ENCODE results near the gene SCNN1B. TPM values are rescaled to one million over a fixed set of nuclear protein-coding genes. Genes with fewer than 3 reads are reported as not detected.

SCNN1B gene
- total RNA-seq, 1 donor from 2014 or later = 50.3 TPM

DNA sequence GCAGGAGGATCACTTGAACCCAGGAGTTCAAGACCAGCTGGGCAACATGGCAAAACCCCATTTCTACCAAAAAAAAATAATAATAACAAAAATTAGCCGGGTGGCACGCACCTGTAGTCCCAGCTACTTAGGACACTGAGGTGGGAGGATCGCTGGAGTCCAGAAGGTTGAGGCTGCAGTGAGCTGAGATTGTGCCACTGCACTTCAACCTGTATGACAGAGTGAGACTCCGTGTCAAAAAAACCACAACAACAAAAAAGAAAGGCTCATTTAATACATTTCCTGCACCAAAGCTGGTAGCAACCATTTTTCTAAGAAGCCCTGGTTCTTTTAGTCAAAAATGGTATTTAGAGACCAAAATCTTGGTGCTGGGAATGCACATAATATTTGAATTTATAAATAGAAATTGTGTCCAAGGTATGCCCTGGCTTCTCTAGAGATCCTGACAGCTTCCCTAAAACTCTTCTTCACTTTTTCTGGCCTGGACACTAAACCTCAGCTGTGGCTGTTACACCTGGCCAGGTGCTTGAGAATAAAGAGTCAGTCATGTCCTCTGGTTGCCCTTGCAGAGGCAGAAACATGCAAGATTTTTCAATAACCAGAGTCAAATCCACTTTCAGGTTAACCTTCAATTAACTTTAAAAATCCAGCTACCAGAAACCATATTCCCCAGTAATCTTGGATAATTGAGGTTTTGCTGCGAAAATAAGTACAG lies 35.9 kb downstream of the SCNN1B start:
- DNase-seq (peak; percentile 2), ATAC-seq (no peak)
- no peaks in the 10 kb centered on the region for H3K9me3 ChIP-seq
- no peak overlapping the region for H3K27ac ChIP-seq
- H3K36me3 ChIP-seq = no peaks in the 10 kb centered on the region
- TF ChIP-seq, protein P1, sequence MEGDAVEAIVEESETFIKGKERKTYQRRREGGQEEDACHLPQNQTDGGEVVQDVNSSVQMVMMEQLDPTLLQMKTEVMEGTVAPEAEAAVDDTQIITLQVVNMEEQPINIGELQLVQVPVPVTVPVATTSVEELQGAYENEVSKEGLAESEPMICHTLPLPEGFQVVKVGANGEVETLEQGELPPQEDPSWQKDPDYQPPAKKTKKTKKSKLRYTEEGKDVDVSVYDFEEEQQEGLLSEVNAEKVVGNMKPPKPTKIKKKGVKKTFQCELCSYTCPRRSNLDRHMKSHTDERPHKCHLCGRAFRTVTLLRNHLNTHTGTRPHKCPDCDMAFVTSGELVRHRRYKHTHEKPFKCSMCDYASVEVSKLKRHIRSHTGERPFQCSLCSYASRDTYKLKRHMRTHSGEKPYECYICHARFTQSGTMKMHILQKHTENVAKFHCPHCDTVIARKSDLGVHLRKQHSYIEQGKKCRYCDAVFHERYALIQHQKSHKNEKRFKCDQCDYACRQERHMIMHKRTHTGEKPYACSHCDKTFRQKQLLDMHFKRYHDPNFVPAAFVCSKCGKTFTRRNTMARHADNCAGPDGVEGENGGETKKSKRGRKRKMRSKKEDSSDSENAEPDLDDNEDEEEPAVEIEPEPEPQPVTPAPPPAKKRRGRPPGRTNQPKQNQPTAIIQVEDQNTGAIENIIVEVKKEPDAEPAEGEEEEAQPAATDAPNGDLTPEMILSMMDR (IDR thresholded peaks at IDR 0.05) = no peak
- no peaks in the 10 kb centered on the region for H3K4me1 ChIP-seq
- no peaks in the 10 kb centered on the region for H3K27me3 ChIP-seq
- H3K4me3 ChIP-seq = no peak overlapping the region
- intact Hi-C loops (cut with DNase I) = no loop called here

DNA sequence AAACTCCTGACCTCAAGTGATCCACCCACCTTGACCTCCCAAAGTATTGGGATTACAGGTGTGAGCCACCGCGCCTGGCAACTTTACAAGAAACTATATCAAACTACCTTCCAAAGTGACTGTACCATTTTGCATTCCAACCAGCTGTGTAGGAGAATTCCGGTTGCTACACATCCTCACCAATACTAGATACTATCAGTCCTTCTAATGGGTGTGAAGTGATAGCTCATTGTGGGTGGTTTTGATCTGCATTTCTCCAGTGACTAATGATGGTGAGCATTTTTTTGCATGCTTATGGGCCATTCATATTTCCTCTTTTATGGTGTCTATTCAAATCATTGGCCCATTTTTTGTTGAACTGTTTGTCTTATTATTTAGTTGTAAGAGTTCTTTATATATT lies 37.7 kb downstream of the SCNN1B start:
- Histone ChIP-seq H3K4me3 (no peak overlapping the region), H3K4me1 (no peaks in the 10 kb centered on the region), H3K36me3 (no peaks in the 10 kb centered on the region), H3K27me3 (no peaks in the 10 kb centered on the region), H3K9me3 (no peaks in the 10 kb centered on the region), H3K27ac (no peak overlapping the region)
- DNase-seq (no peak), ATAC-seq (no peak)
- intact Hi-C loops (cut with DNase I) = no loop called here
- TF ChIP-seq, protein P1 (IDR thresholded peaks at IDR 0.05) = no peak

DNA sequence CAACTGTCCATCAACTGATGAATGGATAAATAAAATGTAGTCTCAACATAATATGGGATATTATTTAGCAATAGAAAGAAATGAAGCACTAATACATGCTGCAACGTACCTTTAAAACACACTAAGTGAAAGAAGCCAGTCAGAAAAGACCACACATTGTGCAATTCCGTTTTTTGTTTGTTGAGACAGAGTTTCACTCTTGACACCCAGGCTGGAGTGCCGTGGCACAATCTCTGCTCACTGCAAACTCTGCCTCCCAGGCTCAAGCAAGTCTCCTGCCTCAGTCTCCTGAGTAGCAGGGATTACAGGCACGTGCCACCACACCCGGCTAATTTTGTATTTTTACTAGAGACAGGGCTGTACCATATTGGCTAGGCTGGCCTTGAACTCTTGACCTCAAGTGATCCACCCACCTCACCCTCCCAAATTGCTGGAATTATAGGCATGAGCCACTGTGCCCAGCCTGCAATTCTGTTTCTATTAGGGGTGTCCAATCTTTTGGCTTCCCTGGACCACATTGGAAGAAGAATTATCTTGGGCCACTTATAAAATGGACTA lies 40.1 kb downstream of the SCNN1B start:
- no peak for DNase-seq
- H3K36me3 ChIP-seq = no peaks in the 10 kb centered on the region
- peak; percentile 51 for ATAC-seq
- H3K4me1 ChIP-seq = no peaks in the 10 kb centered on the region
- H3K27ac ChIP-seq = no peak overlapping the region
- intact Hi-C loops (cut with DNase I) = no loop called here
- H3K4me3 ChIP-seq = no peak overlapping the region
- no peaks in the 10 kb centered on the region for H3K27me3 ChIP-seq
- H3K9me3 ChIP-seq = no peaks in the 10 kb centered on the region
- TF ChIP-seq, protein P1 (IDR thresholded peaks at IDR 0.05) = no peak

DNA sequence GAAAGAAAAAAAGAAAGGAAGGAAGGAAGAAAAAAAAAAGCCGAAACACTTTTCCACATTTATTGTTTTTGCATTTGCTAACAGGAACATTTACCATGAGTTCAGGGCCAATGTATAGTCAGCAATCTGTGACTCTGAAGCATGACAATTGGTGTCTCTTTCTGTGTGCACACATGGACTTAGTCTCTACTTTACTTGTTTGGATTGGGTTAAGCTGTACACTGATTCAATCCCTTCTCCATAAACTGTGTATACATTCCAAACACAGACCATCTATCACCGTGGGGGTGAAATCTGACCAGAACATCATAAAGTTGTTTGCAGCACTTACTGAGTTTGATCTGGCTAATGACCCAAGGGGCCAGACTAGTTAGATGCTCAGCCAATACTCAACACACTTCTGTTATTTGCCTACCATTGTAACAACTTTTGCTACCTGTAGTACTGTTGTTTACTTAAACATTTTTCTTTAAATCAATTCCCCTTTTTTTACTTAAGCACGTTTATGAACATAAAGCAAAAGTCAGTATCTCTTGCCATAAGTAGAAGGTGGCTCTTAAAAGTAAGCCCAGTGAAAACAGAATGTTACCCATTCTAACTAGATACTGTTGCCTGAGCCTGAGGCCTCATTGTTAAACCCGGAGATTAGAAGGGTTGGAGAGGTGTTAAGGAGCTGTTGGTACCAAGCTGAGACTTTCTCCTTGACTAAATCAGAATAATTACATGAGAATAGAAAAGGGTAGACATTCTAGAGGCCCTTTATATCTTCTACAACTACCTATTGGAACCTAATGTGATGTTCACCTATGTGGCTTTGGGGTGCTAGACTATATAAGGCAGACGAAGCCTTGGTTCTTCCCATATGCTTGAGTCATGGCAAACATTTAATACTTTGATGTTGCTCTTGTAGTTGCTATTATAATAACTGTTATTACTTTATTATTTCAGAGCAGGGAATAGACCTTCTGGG lies 41.8 kb downstream of the SCNN1B start:
- H3K27ac ChIP-seq = no peak overlapping the region
- no peak overlapping the region for H3K4me3 ChIP-seq
- H3K4me1 ChIP-seq = no peaks in the 10 kb centered on the region
- intact Hi-C loops (cut with DNase I) = no loop called here
- H3K36me3 ChIP-seq = no peaks in the 10 kb centered on the region
- no peaks in the 10 kb centered on the region for H3K9me3 ChIP-seq
- TF ChIP-seq, protein P1 (IDR thresholded peaks at IDR 0.05) = no peak
- ATAC-seq (no peak), DNase-seq (no peak)
- H3K27me3 ChIP-seq = no peaks in the 10 kb centered on the region

DNA sequence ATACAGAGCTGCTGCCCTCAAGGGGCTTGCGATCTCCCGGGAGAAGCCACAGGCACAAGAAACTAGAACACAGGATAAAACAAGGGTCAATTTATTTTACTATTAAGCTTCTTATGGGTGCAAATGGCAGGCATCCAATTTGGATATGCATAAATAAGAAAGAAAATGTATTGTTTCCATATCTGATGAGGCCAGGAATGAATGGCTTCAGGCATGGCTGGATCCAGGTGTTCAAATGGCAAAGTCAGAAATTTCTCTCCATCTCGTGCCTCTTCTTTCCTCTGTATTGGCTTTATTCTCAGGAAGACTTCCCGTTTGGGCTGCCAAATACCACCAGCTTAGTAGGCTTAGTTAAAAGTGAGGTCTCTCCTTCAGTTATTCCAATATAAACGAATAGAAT lies 43.1 kb downstream of the SCNN1B start:
- DNase-seq (no peak), ATAC-seq (no peak)
- no peaks in the 10 kb centered on the region for H3K36me3 ChIP-seq
- intact Hi-C loops (cut with DNase I) = no loop called here
- H3K4me1 ChIP-seq = no peaks in the 10 kb centered on the region
- no peaks in the 10 kb centered on the region for H3K27me3 ChIP-seq
- no peak overlapping the region for H3K4me3 ChIP-seq
- no peaks in the 10 kb centered on the region for H3K9me3 ChIP-seq
- TF ChIP-seq, protein P1 (IDR thresholded peaks at IDR 0.05) = no peak
- no peak overlapping the region for H3K27ac ChIP-seq
